HCT116 (cell line): ENCODE measurements around the gene TMEM94.

ENCODE experiments used
- CTCF ChIP-seq, 3 experiments: fragments of 200-600 bp in 1 of 3; sonication (generic) in 1 of 3; IDR thresholded peaks in 2 of 3; conservative IDR thresholded peaks in 1 of 3; 2 replicates each; pipeline ENCODE4 v1.5.1; 2012 to 2017; ENCODE audit warnings: low read depth in 2 of 3, low read length in 2 of 3, antibody characterized with exemption in 1 of 3, borderline replicate concordance in 1 of 3, control low read depth in 1 of 3, mild to moderate bottlenecking in 1 of 3, mixed read lengths in 1 of 3, mixed run types in 1 of 3, moderate library complexity in 1 of 3; ENCODE audit not compliant: insufficient read depth in 1 of 3
- EZH2 ChIP-seq: fragments of 200-600 bp; sonication (generic); IDR thresholded peaks from 2 replicates; pipeline ENCODE4 v1.6.1; 2017; ENCODE audit warnings: antibody characterized with exemption, mixed run types
- POLR2A ChIP-seq: IDR thresholded peaks from 2 replicates; pipeline ENCODE4 v1.7.0; 2011; ENCODE audit warnings: borderline replicate concordance; ENCODE audit not compliant: insufficient read depth, insufficient read length; ENCODE audit errors: extremely low read depth
- POLR2AphosphoS5 ChIP-seq: IDR thresholded peaks from 2 replicates; pipeline ENCODE4 v1.6.1; 2011; ENCODE audit warnings: mild to moderate bottlenecking, low read depth, low read length, moderate library complexity
- RAD21 ChIP-seq: IDR thresholded peaks from 2 replicates; pipeline ENCODE4 v1.6.1; 2012; ENCODE audit warnings: low read depth, mild to moderate bottlenecking
- ZNF274 ChIP-seq: fragments of 200-500 bp; sonication (Bioruptor generic); IDR thresholded peaks from 2 replicates; pipeline ENCODE4 v1.6.1; 2014; ENCODE audit warnings: mild to moderate bottlenecking, low read depth, low read length, inconsistent platforms

GRCh38 chr17:75523647-75524046 is 67.2 kb downstream of the TMEM94 start:
- no peak for TF ChIP-seq CTCF (IDR thresholded peaks at IDR 0.05 in 2 of 3, conservative IDR thresholded peaks at IDR 0.05 in 1 of 3; ENCODE audit: borderline replicate concordance in 1 of 3, insufficient read depth in 1 of 3, low read depth in 2 of 3, low read length in 2 of 3)
- TF ChIP-seq POLR2AphosphoS5, result peak; percentile 36; the same call in 1 of the 2 replicates
- TF ChIP-seq POLR2A, result no peak
- TF ChIP-seq EZH2, result no peak
- TF ChIP-seq ZNF274, result no peak
- no peak for TF ChIP-seq RAD21
